Hematopoietic multipotent progenitor cell (in vitro differentiated cells): ENCODE measurements around the gene MRPS27. TPM values are rescaled to one million over a fixed set of nuclear protein-coding genes. Genes with fewer than 3 reads are reported as not detected.

Experiments
- DNase-seq, 3 donors: peaks; one replicate each; pipeline ENCODE4 v3.0.0-alpha.2; 2011 to 2015; ENCODE audit warnings: low read depth in 2 of 3, low spot score in 2 of 3
- total RNA-seq: library from RNA; depleted of rRNA; stranded (reverse); fragments of >200 nt; gene quantifications from one replicate; pipeline ENCODE4 v1.2.3, GENCODE V29; 2012

The MRPS27 gene
- total RNA-seq, 1 donor = 83.2 TPM

GRCh38 chr5:72292411-72292810, 27.6 kb downstream of the MRPS27 start:
- DNase-seq = no peak

DNA sequence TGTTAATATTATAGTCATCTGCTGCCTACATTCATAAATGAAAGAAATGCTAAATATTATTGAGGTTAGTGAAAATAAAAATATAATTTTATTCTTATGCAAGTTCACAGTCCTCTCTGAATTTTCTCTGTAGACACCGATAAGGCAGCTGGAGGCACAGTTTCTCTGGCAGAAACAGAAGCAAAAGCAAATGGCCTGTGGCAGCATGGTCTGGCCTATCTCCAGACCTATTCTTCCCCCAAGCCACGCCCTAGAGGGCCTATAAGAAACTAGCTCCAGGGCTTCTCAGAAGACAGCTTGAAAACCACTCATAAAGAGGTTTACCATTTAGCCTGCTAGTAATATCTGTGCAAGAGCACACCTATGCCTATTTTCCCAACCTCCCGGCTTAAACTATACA, 28.4 kb downstream of the MRPS27 start:
- DNase-seq = no peak

DNA sequence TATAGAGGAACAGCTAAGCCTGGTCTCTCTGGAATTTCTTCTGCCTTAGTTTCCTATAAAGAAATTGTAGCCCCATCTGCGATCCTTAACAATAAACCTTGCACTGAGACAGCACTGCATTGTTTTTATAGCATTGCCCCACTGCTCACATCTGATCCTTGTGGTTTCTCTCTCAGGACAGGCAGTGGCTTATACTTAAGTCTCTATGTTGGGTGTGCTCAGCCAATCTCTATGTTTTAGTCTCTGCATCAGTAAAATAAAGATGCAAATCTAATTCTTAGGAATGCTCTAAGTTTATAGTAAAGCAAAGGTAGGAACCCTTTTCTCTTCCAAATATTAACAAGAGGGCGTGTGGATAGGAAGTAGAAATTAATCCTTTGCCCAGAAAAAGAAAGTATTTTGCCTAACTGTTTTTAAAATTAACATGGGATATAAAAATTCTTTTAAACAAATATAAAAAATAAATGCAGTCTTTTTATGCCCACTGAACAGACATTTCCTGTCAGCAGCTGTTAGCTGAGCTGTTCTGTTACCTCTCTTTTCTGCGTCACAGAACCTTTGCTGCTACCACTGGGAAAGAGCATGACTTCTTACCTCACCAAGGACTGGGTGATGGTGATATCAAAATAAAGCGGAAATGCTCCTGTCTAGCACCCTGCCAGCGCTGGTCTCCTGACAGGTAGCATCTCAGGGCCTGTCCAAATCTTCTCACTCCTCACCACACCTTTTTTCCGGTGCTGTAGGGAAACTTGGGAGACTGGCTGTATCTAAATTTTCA, 29.5 kb downstream of the MRPS27 start:
- no peak for DNase-seq

GRCh38 chr5:72288924-72289323, 31.1 kb downstream of the MRPS27 start:
- DNase-seq = no peak

DNA sequence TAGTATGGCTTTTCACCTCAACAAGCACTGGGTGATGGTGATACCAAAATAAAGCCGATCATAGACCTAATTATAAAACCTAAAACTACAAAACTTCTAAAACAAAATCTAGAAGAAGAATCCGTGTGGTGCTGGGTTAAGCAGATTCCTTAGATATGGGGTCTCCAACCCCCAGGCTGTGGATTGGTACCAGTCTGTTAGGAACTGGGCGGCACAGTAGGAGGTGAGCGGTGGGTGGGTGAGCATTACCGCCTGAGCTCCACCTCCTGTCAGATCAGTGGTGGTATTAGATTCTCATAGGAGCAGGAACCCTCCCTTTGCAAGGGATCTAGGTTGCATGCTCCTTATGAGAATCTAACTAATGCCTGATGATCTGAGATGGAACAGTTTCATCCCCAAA, 33.2 kb downstream of the MRPS27 start:
- no peak for DNase-seq

GRCh38 chr5:72285424-72285821, 34.6 kb downstream of the MRPS27 start:
- DNase-seq = no peak

DNA sequence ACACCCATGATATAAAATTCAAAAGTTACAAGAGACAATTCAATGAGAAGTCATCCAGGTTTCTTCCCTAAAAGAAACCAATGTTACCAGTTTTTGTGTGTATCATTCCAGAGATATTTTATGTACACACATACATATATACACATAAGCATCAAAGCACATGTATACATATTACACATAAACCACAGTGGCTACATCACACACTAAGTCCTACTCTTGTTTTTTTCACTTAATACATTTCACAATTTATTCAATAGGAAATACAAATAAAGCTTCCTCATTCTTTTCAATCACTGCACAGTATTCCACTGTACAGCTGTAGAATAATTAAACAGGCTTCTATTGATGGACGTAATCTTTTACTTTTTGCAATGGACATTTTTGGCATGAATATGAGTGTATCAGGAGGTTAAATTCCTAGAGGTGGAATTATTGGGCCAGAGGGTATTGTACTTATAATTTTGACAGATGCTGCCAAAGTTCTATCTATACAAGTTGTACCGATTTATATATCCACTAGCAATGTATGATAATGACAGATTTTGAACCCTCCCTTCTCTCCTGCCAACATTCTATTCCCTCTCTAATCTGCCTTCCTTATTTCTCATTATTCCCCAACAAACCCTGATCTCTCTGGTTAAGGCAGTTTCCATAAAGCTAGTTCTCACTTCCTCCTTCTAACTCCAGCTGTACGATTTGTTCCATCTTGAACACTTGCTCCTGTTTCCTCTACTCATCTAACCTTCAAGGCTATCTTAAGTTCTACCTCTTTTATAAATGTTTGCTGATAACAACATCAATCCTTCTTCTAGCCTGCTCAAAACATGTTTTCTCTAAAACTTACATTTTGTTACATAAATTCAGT, 35.2 kb downstream of the MRPS27 start:
- no peak for DNase-seq

DNA sequence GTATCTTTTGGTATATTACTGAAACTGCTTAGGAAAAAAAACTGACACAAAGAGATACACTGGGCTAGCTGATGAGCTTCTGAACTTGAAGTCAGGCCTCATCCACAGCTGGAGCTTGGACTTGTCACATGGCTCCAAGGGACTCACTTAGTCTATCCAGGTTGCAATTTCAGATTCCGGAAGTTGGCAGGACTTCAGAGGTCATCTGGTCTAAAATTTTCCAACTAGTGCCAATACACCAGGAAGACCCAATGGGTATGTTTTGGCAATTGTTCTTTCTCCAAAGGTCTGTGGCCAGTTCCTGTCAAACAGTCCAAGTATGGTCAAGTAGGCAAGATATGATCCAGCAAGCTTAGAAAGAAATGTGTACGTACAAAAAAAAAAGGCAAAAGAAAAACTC, 36.7 kb downstream of the MRPS27 start:
- DNase-seq = no peak

GRCh38 chr5:72282878-72283277, 37.2 kb downstream of the MRPS27 start:
- no peak for DNase-seq

GRCh38 chr5:72281764-72282499, 38.1 kb downstream of the MRPS27 start:
- no peak for DNase-seq

GRCh38 chr5:72281430-72281763, 38.6 kb downstream of the MRPS27 start:
- DNase-seq = no peak

DNA sequence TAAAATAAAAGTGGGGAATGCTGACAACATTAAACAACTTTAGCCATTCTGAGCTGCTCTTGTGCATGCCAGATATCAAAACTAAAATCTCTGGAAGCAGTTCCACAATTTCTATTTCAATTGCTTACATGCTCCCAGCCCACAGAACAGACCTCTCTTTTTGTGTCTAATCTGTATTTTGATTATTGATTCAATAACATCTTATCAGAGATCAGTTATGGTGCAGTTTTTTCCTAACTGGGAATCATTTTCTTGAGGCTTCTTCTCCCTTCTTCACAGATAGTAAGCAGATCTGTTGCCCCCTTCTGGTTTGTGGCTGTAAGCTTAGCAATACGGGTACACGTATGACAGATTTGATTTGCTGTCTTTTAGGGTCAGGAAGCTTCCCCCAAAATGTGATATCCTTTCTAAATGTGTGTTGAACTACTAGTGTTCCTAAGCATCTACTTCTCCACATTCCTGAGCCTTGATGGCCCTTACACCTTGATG, 39.4 kb downstream of the MRPS27 start:
- DNase-seq = peak in 2 of 3 donors; percentile 22 to 34

DNA sequence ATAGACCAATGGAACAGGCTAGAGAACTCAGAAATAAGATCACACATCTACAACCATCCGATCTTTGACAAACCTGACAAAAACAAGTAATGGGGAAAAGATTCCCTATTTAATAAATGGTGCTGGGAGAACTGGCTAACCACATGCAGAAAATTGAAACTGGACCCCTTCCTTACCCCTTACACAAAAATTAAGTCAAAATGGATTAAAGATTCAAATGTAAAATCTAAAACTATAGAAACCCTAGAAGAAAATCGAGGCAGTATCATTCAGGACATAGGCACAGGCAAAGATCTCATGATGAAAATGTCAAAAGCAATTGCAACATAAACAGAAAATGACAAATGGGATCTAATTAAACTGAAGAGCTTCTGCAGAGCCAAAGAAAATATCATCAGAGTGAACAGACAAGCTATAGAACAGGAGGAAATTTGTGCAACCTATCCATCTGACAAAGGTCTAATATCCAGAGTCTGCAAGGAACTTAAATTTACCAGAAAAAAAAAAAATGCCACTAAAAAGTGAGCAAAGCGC, 43.8 kb downstream of the MRPS27 start:
- DNase-seq = no peak

DNA sequence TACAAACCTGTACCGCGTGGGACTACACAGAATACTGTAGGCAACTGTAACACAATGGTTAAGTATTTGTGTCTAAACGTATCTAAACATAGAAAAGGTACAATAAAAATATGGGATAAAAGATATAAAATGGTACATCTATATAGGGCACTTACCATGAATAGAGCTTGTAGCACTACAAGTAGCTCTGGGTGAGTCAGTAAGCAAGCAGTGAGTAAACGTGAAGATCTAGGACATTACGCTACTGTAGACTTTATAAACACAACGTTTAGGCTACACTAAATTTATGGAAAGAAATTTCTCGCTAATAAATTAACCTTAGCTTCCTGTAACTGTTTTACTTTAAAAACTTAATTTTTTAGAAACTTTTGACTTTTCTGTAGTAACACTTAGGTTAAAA, 46.5 kb downstream of the MRPS27 start:
- DNase-seq = no peak

DNA sequence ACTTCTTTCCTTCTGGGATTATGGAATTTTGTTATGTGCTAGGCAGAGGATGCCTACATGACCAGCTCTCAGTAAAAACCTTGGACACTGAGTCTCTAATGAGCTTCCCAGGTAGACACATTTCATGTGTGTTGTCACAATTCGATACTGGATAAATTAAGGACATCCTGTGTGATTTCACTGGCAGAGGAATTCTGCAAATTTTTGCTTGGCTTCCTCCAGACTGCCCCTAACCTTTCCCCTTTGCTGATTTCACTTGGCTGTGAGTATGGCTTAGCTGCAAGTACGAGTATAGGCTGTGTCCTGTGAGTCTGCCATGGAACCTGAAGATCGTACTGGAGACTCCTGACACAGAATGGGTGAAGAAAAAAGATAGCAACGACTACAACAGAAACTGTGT, 47.6 kb downstream of the MRPS27 start:
- DNase-seq = no peak

- DNase-seq = no peak
These were observed 48.3 kb downstream of the MRPS27 start for GRCh38 chr5:72271702-72272101.

DNA sequence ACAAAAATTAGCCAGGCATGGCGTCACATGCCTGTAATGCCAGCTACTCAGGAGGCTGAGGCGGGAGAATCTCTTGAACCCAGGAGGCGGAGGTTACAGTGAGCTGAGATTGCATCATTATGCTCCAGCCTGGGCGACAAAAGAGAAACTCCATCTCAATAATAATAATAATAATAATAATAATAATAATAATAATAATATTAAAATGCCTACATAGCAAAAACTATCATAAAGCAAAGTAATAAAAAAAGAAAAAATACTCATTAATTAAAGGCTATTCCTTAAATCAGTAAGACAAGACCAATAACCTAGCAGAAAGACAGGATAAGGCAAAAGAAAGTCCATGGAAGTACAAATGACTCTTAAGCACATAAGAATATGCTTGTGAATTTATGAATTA, 50.0 kb downstream of the MRPS27 start:
- DNase-seq = no peak

GRCh38 chr5:72269411-72269780, 50.6 kb downstream of the MRPS27 start:
- DNase-seq = no peak

DNA sequence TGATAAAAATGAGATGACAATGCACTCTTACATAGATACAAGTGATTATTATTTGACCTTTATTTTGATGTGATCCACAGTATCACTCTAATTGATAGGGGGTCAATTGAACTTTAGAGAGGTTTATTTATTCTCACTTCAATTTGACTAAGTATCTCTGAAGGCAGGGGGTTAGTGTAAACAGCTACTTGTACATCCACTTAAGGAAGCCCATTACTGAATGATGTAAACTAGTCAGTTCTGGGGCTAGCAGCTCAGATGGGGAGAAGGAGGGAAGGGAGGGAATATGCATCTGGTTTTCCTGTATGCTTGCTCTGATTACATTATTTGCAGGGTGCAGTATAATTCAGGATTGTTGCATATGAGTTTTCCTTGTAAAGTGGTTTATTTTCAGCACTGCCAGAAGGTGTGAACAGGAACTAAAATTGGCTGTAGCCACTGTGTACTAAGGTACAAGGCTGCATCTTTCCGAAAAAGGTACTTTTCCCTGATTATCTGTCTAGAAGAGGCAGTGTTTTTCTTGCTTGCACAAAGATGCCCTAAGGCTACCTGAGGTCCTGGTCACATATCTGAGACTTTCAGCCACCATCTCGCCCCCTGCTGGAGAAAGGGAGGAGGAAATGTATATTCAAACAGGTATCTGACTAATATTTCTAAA, 51.2 kb downstream of the MRPS27 start:
- DNase-seq = peak; percentile 4 to 66 (median 29)

- no peak for DNase-seq
These were observed 51.8 kb downstream of the MRPS27 start for GRCh38 chr5:72268260-72268659.

- no peak for DNase-seq
These were observed 52.4 kb downstream of the MRPS27 start for GRCh38 chr5:72267685-72268084.
